Hematopoietic multipotent progenitor cell (in vitro differentiated cells): Measurements from ENCODE around the gene TACR1. TPM values are rescaled to one million over a fixed set of nuclear protein-coding genes. Genes with fewer than 3 reads are reported as not detected.

ENCODE experiments used
- DNase-seq, 3 donors: peaks; one replicate each; pipeline ENCODE4 v3.0.0-alpha.2; 2011 to 2015; ENCODE audit warnings: low read depth in 2 of 3, low spot score in 2 of 3
- small RNA-seq: library from RNA; depleted of rRNA; stranded (forward); fragments of <200 nt; gene quantifications from one replicate; pipeline ENCODE3, GENCODE V24; 2012
- total RNA-seq: library from RNA; depleted of rRNA; stranded (reverse); fragments of >200 nt; gene quantifications from one replicate; pipeline ENCODE4 v1.2.3, GENCODE V29; 2012

Gene TACR1
- total RNA-seq, 1 donor = under 0.01 TPM

GRCh38 chr2:75025216-75025615, 174.1 kb downstream of the TACR1 start:
- no peak for DNase-seq

- DNase-seq = no peak
Measured at GRCh38 chr2:75023666-75024455, 175.5 kb downstream of the TACR1 start.

GRCh38 chr2:75022516-75022915, 176.8 kb downstream of the TACR1 start:
- DNase-seq = no peak

- DNase-seq = no peak
Measured at GRCh38 chr2:75021672-75022071, 177.6 kb downstream of the TACR1 start.

GRCh38 chr2:75020476-75020875, 178.8 kb downstream of the TACR1 start:
- no peak for DNase-seq

GRCh38 chr2:75019790-75020189, 179.5 kb downstream of the TACR1 start:
- no peak for DNase-seq

- no peak for DNase-seq
Measured at GRCh38 chr2:75018162-75018561, 181.2 kb downstream of the TACR1 start.

- DNase-seq = no peak
Measured at GRCh38 chr2:75012080-75012479, 187.2 kb downstream of the TACR1 start.

GRCh38 chr2:75010571-75010970, 188.7 kb downstream of the TACR1 start:
- no peak for DNase-seq

GRCh38 chr2:75007819-75008218, 191.5 kb downstream of the TACR1 start:
- DNase-seq = no peak

- DNase-seq = no peak
Measured at GRCh38 chr2:75007061-75007460, 192.3 kb downstream of the TACR1 start.

GRCh38 chr2:75006041-75006440, 193.3 kb downstream of the TACR1 start:
- DNase-seq = no peak

GRCh38 chr2:75003773-75004172, 195.5 kb downstream of the TACR1 start:
- DNase-seq = no peak

- DNase-seq = no peak
Measured at GRCh38 chr2:75003276-75003675, 196.0 kb downstream of the TACR1 start.

- no peak for DNase-seq
Measured at GRCh38 chr2:75002007-75002406, 197.3 kb downstream of the TACR1 start.

GRCh38 chr2:74999468-74999867, 199.9 kb downstream of the TACR1 start:
- no peak for DNase-seq

Small RNA genes within 50 kb of the gene (small RNA-seq; reads per million reads assigned to genes)
- gene MIR5000 = 0.74 reads per million, percentile 13 among the genes with 10 or more reads in this experiment

Other genes starting within 250 kb of the TACR1 start
- 7.3 TPM for gene POLE4, start 240.9 kb downstream of the TACR1 start, total RNA-seq